ENCODE measurements around the gene WDR18. TPM values are rescaled to one million over a fixed set of nuclear protein-coding genes. Genes with fewer than 3 reads are reported as not detected.
"Not testable (repeated sequence)": the region's sequence is repeated elsewhere in the genome, so short reads cannot be mapped to it uniquely, and the experiment has no call there.

WDR18 gene
- total RNA-seq, 1 donor from 2014 or later, result 78.7 TPM

GRCh38 chr19:1018393-1018792 is 34.2 kb downstream of the WDR18 start:
- no peak for DNase-seq (ENCODE audit: extremely low read depth, low read depth, low spot score)

GRCh38 chr19:1018932-1019615 is 34.9 kb downstream of the WDR18 start:
- DNase-seq (ENCODE audit: extremely low read depth, low read depth, low spot score), result no peak

- no peak for DNase-seq (ENCODE audit: extremely low read depth, low read depth, low spot score)
Measured at GRCh38 chr19:1019616-1019961, 35.4 kb downstream of the WDR18 start.

- DNase-seq (ENCODE audit: extremely low read depth, low read depth, low spot score), result no peak
Measured at GRCh38 chr19:1019980-1020867, 36.1 kb downstream of the WDR18 start.

GRCh38 chr19:1020868-1021425 is 36.8 kb downstream of the WDR18 start, which contains the start of gene TMEM259:
Gene TMEM259, minus strand, starts transcription at chr19:1021123. Its CDS starts 127 bp downstream, at chr19:1020996.
- peak; percentile 89 for DNase-seq (ENCODE audit: extremely low read depth, low read depth, low spot score)

- DNase-seq (ENCODE audit: extremely low read depth, low read depth, low spot score), result not testable (repeated sequence)
Measured at GRCh38 chr19:1023883-1024188, 39.7 kb downstream of the WDR18 start.

- DNase-seq (ENCODE audit: extremely low read depth, low read depth, low spot score), result not testable (repeated sequence)
Measured at GRCh38 chr19:1025080-1025479, 40.9 kb downstream of the WDR18 start.

GRCh38 chr19:1025960-1026782 is 42.0 kb downstream of the WDR18 start, which contains the start of gene CNN2:
Gene CNN2, plus strand, starts transcription at chr19:1026608. Its CDS starts 54 bp downstream, at chr19:1026662.
- no peak for DNase-seq (ENCODE audit: extremely low read depth, low read depth, low spot score)

GRCh38 chr19:1026783-1027649 is 42.9 kb downstream of the WDR18 start:
- no peak for DNase-seq (ENCODE audit: extremely low read depth, low read depth, low spot score)

- no peak for DNase-seq (ENCODE audit: extremely low read depth, low read depth, low spot score)
Measured at GRCh38 chr19:1027650-1028061, 43.5 kb downstream of the WDR18 start.

- no peak for DNase-seq (ENCODE audit: extremely low read depth, low read depth, low spot score)
Measured at GRCh38 chr19:1028062-1028926, 44.1 kb downstream of the WDR18 start.

GRCh38 chr19:1032264-1032867 is 48.2 kb downstream of the WDR18 start:
- no peak for DNase-seq (ENCODE audit: extremely low read depth, low read depth, low spot score)

GRCh38 chr19:1035998-1036621 is 52.0 kb downstream of the WDR18 start:
- DNase-seq (ENCODE audit: extremely low read depth, low read depth, low spot score), result no peak

- no peak for DNase-seq (ENCODE audit: extremely low read depth, low read depth, low spot score)
Measured at GRCh38 chr19:1037621-1038064, 53.5 kb downstream of the WDR18 start.

GRCh38 chr19:1038978-1039645 is 55.0 kb downstream of the WDR18 start:
- DNase-seq (ENCODE audit: extremely low read depth, low read depth, low spot score), result no peak

GRCh38 chr19:1039646-1040475 is 55.7 kb downstream of the WDR18 start, which contains the start of gene ABCA7:
Gene ABCA7, plus strand, starts transcription at chr19:1040107. Its CDS starts 1,255 bp downstream, at chr19:1041362.
- DNase-seq (ENCODE audit: extremely low read depth, low read depth, low spot score), result peak; percentile 68
